Neuronal stem cell (in vitro differentiated cells): ENCODE results near the gene ZBTB44.

Experiments
- DNase-seq: peaks from one replicate; pipeline ENCODE4 v3.0.0-alpha.2; 2013; ENCODE audit warnings: low spot score
- H2AFZ ChIP-seq: one replicate; pipeline ENCODE4 v1.6.1; 2013; ENCODE audit warnings: mild to moderate bottlenecking, low read length, inconsistent platforms
- H2AK5ac ChIP-seq: 2 replicates; pipeline ENCODE4 v1.6.1; 2013; ENCODE audit warnings: low read depth, mild to moderate bottlenecking, inconsistent platforms, low read length, moderate library complexity, mixed read lengths
- H2BK120ac ChIP-seq: 2 replicates; pipeline ENCODE4 v1.6.1; 2013; ENCODE audit warnings: low read depth, mild to moderate bottlenecking, inconsistent platforms, low read length, moderate library complexity, mixed read lengths
- H2BK12ac ChIP-seq: one replicate; pipeline ENCODE4 v1.6.1; 2013; ENCODE audit warnings: low read length, inconsistent platforms
- H2BK15ac ChIP-seq: 2 replicates; pipeline ENCODE4 v1.6.1; 2013; ENCODE audit warnings: mild to moderate bottlenecking, low read length, inconsistent platforms, mixed read lengths
- H2BK5ac ChIP-seq: one replicate; pipeline ENCODE4 v1.6.1; 2013; ENCODE audit warnings: inconsistent platforms, mild to moderate bottlenecking, low read length, moderate library complexity
- H3K14ac ChIP-seq: one replicate; pipeline ENCODE4 v1.6.1; 2013; ENCODE audit warnings: low read length, inconsistent platforms
- H3K18ac ChIP-seq: 2 replicates; pipeline ENCODE4 v1.6.1; 2013; ENCODE audit warnings: low read length, inconsistent platforms
- H3K23ac ChIP-seq: 2 replicates; pipeline ENCODE4 v1.6.1; 2013; ENCODE audit warnings: low read depth, mild to moderate bottlenecking, mixed read lengths, low read length, inconsistent platforms; ENCODE audit not compliant: poor library complexity
- H3K27ac ChIP-seq: replicated peaks from 3 replicates; pipeline ENCODE4 v1.5.1; 2013; ENCODE audit warnings: low read length, inconsistent platforms
- H3K27me3 ChIP-seq, 3 experiments: 2 replicates each; pipeline ENCODE4 v1.6.1; 2013; ENCODE audit warnings: low read length in 3 of 3, mild to moderate bottlenecking in 2 of 3, inconsistent platforms in 1 of 3, low read depth in 1 of 3, mixed read lengths in 1 of 3, moderate library complexity in 1 of 3; ENCODE audit not compliant: control insufficient read depth in 3 of 3, insufficient read depth in 3 of 3
- H3K36me3 ChIP-seq, 2 donors: replicated peaks in 1 of 2; 2 replicates each; pipeline ENCODE4 v1.6.1; 2013; ENCODE audit warnings: low read length in 2 of 2; ENCODE audit not compliant: control insufficient read depth in 2 of 2, insufficient read depth in 2 of 2
- H3K4ac ChIP-seq: 2 replicates; pipeline ENCODE4 v1.6.1; 2013; ENCODE audit warnings: inconsistent platforms, mild to moderate bottlenecking, low read length, moderate library complexity
- H3K4me1 ChIP-seq, 2 donors: 1 replicate in 1 of 2; 2 replicates in 1 of 2; pipeline ENCODE4 v1.6.1; 2013; ENCODE audit warnings: low read length in 2 of 2, low read depth in 1 of 2; ENCODE audit not compliant: control insufficient read depth in 2 of 2, insufficient read depth in 1 of 2
- H3K4me2 ChIP-seq: one replicate; pipeline ENCODE4 v1.6.1; 2013; ENCODE audit warnings: mild to moderate bottlenecking, low read length, inconsistent platforms; ENCODE audit not compliant: insufficient read depth, poor library complexity, severe bottlenecking
- H3K4me3 ChIP-seq, 2 donors: 2 replicates each; pipeline ENCODE4 v1.5.1; 2013; ENCODE audit warnings: low read length in 2 of 2, mild to moderate bottlenecking in 2 of 2, inconsistent platforms in 1 of 2, moderate library complexity in 1 of 2
- H3K79me1 ChIP-seq: one replicate; pipeline ENCODE4 v1.6.1; 2013; ENCODE audit warnings: low read depth, mild to moderate bottlenecking, inconsistent platforms, low read length, moderate library complexity
- H3K9ac ChIP-seq: one replicate; pipeline ENCODE4 v1.6.1; 2013; ENCODE audit warnings: mild to moderate bottlenecking, low read depth, low read length, inconsistent platforms; ENCODE audit not compliant: poor library complexity
- H3K9me3 ChIP-seq, 2 donors: replicated peaks in 1 of 2; 2 replicates each; pipeline versions ENCODE3 to v1.6.1; 2013; ENCODE audit warnings: low read length in 2 of 2, mild to moderate bottlenecking in 2 of 2, inconsistent platforms in 1 of 2, low read depth in 1 of 2, mixed read lengths in 1 of 2, moderate library complexity in 1 of 2; ENCODE audit not compliant: control insufficient read depth in 2 of 2, insufficient read depth in 1 of 2
- H4K8ac ChIP-seq: one replicate; pipeline ENCODE4 v1.6.1; 2013; ENCODE audit warnings: low read depth, mild to moderate bottlenecking, inconsistent platforms, low read length, moderate library complexity
- H4K91ac ChIP-seq: one replicate; pipeline ENCODE4 v1.6.1; 2013; ENCODE audit warnings: low read length, low read depth, mild to moderate bottlenecking, inconsistent platforms; ENCODE audit not compliant: poor library complexity
- WGBS, 2 donors: extraction: QIAGEN DNeasy Blood & Tissue Kit; methylation state at CpG; one replicate each; pipeline ENCODE4 v1.1.7; 2013; ENCODE audit warnings: missing lambda C conversion rate in 2 of 2, mixed read lengths in 1 of 2; ENCODE audit not compliant: insufficient read length in 2 of 2, insufficient replicate concordance in 1 of 2; ENCODE audit errors: extremely low coverage in 2 of 2; 5-methylcytosine and 5-hydroxymethylcytosine counted together

The ZBTB44 gene

DNA sequence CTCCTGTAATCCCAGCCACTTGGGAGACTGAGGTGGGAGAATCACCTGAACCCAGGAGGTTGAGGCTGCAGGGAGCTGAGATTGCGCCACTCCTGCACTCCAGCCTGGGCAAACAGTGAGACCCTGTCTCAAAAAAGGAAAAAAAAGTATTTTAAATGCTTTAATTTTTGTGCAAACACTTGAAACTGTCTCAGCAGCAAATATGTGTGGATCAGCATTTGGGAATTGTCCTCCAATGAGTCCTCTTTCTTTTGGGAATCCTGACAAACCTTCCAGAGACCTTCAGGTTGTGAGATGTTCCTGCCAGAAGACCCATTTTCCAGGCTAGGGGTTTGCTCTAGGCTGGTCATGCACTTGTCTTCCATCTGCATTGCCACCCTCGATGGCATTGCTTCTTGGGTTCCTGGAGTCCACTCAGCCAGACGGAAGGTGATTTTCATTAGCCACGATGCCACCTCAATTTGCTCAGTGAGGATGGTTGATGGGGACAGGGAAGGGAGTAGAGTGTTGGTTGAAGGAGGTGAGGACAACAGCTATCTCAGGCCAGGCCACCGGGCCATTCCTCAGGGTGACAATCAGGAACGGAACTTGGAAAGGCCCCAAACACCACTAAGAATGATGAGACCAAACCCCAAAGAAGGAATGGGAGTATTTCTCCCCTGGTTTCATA is 99.7 kb downstream of the ZBTB44 start:
- H2BK120ac ChIP-seq: no peak overlapping the region
- H4K8ac ChIP-seq: no peak overlapping the region
- no peak overlapping the region for H2AK5ac ChIP-seq
- H3K27me3 ChIP-seq: peaks cover 0 to 45% (median 5%) of the 10 kb centered on the region in 3 experiments
- no peak overlapping the region for H2BK12ac ChIP-seq
- no peak overlapping the region for H2BK15ac ChIP-seq
- H3K4ac ChIP-seq: no peak overlapping the region
- H3K4me3 ChIP-seq: no peak overlapping the region
- no CpG with 5 or more reads among the region's 6 CpGs for WGBS, 2 donors
- H3K9ac ChIP-seq: no peak overlapping the region
- peaks cover 0 to 9% of the 10 kb centered on the region in 2 donors for H3K4me1 ChIP-seq
- H3K27ac ChIP-seq: no peak overlapping the region
- H4K91ac ChIP-seq: no peak overlapping the region
- no peak overlapping the region for H3K14ac ChIP-seq
- H3K36me3 ChIP-seq: no peaks in the 10 kb centered on the region
- H3K79me1 ChIP-seq: no peaks in the 10 kb centered on the region
- no peak overlapping the region for H3K23ac ChIP-seq
- no peak overlapping the region for H2AFZ ChIP-seq
- no peak overlapping the region for H3K4me2 ChIP-seq
- H2BK5ac ChIP-seq: no peak overlapping the region
- H3K18ac ChIP-seq: no peak overlapping the region
- H3K9me3 ChIP-seq: peaks cover 0 to 2% of the 10 kb centered on the region in 2 donors
- DNase-seq: no peak

DNA sequence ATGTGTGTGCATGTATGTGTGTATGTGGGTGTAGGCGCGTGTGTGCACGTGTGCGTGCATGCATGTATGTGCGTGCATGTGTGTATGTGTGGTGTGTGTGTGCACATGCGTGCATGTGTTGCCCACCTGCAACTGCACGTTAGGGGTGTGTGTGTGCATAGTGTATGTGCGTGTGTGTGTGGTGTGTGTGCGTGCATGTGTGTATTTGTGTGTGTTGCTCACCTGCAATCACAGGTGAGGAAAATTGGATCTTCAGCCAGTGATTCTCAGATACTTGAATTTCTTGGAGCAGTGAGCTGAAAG is 100.8 kb downstream of the ZBTB44 start:
- H2AK5ac ChIP-seq: no peak overlapping the region
- no CpG with 5 or more reads among the region's 9 CpGs for WGBS, 2 donors
- H3K27ac ChIP-seq: no peak overlapping the region
- no peak overlapping the region for H4K8ac ChIP-seq
- no peak overlapping the region for H3K4me2 ChIP-seq
- H2BK120ac ChIP-seq: no peak overlapping the region
- H2BK15ac ChIP-seq: peak overlapping the region; percentile 20
- H2AFZ ChIP-seq: no peak overlapping the region
- no peak overlapping the region for H4K91ac ChIP-seq
- no peak overlapping the region for H3K18ac ChIP-seq
- H3K79me1 ChIP-seq: no peaks in the 10 kb centered on the region
- peak overlapping the region; percentile 21 for H3K23ac ChIP-seq
- peak overlapping the region; percentile 73 for H3K14ac ChIP-seq
- peaks cover 0 to 2% of the 10 kb centered on the region in 2 donors for H3K9me3 ChIP-seq
- no peak overlapping the region for H2BK12ac ChIP-seq
- no peak for DNase-seq
- no peak overlapping the region for H3K4ac ChIP-seq
- H3K9ac ChIP-seq: peak overlapping the region; percentile 82
- H3K27me3 ChIP-seq: peaks cover 0 to 49% (median 5%) of the 10 kb centered on the region in 3 experiments
- H3K4me3 ChIP-seq: peak overlapping the region in 1 of 2 donors; percentile 66
- peaks cover 0 to 9% of the 10 kb centered on the region in 2 donors for H3K4me1 ChIP-seq
- no peaks in the 10 kb centered on the region for H3K36me3 ChIP-seq
- H2BK5ac ChIP-seq: no peak overlapping the region

DNA sequence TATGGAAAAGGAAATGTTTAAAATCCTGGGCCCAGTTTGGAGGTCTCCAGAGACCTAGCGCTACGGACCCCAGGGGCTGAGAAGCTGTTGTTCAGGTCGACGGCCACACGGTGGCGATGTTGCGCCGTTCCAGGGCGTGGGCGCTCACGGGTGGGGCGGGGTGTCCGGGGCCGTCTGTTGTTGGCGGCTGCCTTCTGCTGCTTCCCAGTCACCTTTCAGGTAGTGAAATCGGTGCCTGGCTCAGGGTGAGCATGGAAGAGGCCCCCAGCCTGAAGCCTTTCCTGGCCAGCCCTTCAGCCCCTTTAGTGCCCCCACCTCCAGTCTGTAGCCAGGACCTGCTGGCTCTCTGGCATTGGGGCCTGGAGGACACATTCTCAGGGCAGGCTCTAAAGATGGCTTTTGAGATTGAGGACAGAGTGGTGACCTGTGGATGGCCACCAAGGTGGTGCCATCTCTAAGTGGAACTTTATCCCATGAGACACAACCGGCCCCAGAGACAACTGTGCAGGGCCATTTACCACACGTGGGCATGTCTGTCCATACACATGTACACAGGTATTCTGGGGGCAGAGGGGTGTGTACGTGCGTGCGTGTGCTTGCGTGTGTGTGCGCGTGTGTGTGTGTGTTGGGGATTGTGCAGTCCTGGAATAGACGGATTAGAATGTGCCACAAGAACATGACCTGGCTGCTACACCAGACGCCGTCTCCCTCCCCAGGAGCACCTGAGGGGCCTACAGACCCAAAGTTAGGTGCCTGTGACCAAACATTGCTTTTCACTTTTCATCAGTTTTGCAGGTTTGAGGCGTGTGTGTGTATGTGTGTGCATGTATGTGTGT is 101.4 kb downstream of the ZBTB44 start:
- Histone ChIP-seq H3K23ac (peak overlapping the region; percentile 26), H3K4ac (no peak overlapping the region), H3K9me3 (peaks cover 0 to 2% of the 10 kb centered on the region in 2 donors), H3K18ac (peak overlapping the region; percentile 55), H2BK120ac (no peak overlapping the region), H2BK12ac (no peak overlapping the region), H3K27ac (no peak overlapping the region), H4K8ac (no peak overlapping the region), H4K91ac (no peak overlapping the region), H2BK15ac (peak overlapping the region; percentile 20), H2AK5ac (no peak overlapping the region), H3K4me2 (peak overlapping the region; percentile 29), H3K9ac (peak overlapping the region; percentile 82), H3K79me1 (no peaks in the 10 kb centered on the region), H3K4me3 (peak overlapping the region in 1 of 2 donors; percentile 66), H3K4me1 (peaks cover 0 to 9% of the 10 kb centered on the region in 2 donors), H2BK5ac (no peak overlapping the region), H3K27me3 (peaks cover 0 to 53% (median 5%) of the 10 kb centered on the region in 3 experiments), H3K36me3 (no peaks in the 10 kb centered on the region), H2AFZ (peak overlapping the region; percentile 79), H3K14ac (peak overlapping the region; percentile 73)
- peak; percentile 67 for DNase-seq
- no CpG with 5 or more reads among the region's 28 CpGs for WGBS, 2 donors

DNA sequence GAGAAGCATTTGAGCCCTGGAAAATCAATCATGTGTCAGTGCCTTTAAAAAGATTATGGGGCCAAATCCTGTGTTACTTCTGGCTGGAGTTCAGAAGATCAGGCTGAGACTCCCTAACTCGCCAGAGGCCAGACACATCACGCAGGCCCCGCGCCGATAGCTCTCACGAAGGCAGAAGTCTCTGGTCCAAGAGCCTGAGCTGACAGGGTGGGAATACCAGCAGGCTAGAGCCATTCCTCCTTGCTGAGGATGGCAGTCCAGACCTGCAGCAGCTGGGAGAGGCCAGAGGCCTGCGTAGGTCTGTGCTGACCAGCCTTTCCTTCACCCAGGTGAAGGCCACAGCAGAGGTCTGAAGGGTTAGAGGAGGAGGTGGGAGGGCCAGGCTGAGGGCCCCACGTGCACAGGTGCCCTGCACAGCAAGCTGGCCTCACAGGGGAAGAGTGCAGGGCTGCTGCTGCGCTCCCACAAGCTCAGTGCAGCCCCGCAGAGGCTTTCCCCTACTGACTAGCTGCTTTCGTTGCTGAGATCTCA is 102.2 kb downstream of the ZBTB44 start:
- no peak for DNase-seq
- Histone ChIP-seq H2BK5ac (no peak overlapping the region), H3K4me2 (no peak overlapping the region), H4K91ac (no peak overlapping the region), H4K8ac (no peak overlapping the region), H3K79me1 (no peaks in the 10 kb centered on the region), H3K27ac (no peak overlapping the region), H2BK15ac (peak overlapping the region; percentile 56), H3K27me3 (peaks cover 0 to 53% (median 5%) of the 10 kb centered on the region in 3 experiments), H3K18ac (peak overlapping the region; percentile 83), H3K4me3 (no peak overlapping the region), H2BK12ac (peak overlapping the region; percentile 94), H3K4ac (peak overlapping the region; percentile 28), H3K14ac (no peak overlapping the region), H2AK5ac (peak overlapping the region; percentile 56), H3K23ac (no peak overlapping the region), H3K9ac (no peak overlapping the region), H3K4me1 (peaks cover 0 to 8% of the 10 kb centered on the region in 2 donors), H2BK120ac (no peak overlapping the region), H2AFZ (peak overlapping the region; percentile 30), H3K36me3 (no peaks in the 10 kb centered on the region), H3K9me3 (peaks cover 0 to 2% of the 10 kb centered on the region in 2 donors)
- WGBS, 2 donors: no CpG with 5 or more reads among the region's 11 CpGs
